ENCODE results near the gene ZHX3.
A peak's percentile ranks its signal among the peaks of the same experiment; 100 is the strongest.
"Not testable (repeated sequence)": the region's sequence is repeated elsewhere in the genome, so short reads cannot be mapped to it uniquely, and the experiment has no call there.

The ZHX3 gene

DNA sequence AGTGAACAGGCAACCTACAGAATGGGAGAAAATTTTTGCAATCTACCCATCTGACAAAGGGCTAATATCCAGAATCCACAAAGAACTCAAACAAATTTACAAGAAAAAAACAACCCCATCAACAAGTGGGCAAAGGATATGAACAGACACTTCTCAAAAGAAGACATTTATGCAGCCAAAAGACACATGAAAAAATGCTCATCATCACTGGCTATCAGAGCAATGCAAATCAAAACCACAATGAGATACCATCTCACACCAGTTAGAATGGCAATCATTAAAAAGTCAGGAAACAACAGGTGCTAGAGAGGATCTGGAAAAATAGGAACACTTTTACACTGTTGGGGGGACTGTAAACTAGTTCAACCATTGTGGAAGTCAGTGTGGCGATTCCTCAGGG is 80.7 kb downstream of the ZHX3 start:
- H3K27ac ChIP-seq (ENCODE audit: low read length); H3K27me3 ChIP-seq (ENCODE audit: control insufficient read depth in 1 of 2, insufficient read depth in 2 of 2, low read length in 2 of 2); H3K9me3 ChIP-seq (ENCODE audit: control insufficient read depth in 2 of 2, low read length in 2 of 2); H3K9ac ChIP-seq (ENCODE audit: low read length in 2 of 2); H3K4me3 ChIP-seq (ENCODE audit: low read length in 2 of 2); H3K36me3 ChIP-seq (ENCODE audit: control insufficient read depth in 2 of 2, insufficient read depth in 2 of 2, low read length in 2 of 2): not testable (repeated sequence)
- peaks cover 28% of the 10 kb centered on the region for H3K4me1 ChIP-seq (ENCODE audit: control insufficient read depth, insufficient read depth, low read length)

- Histone ChIP-seq H3K9ac (ENCODE audit: low read length in 2 of 2) (peak overlapping the region; percentile 27 to 37), H3K4me3 (ENCODE audit: low read length in 2 of 2) (peak overlapping the region in 1 of 2 donors; percentile 10), H3K27ac (ENCODE audit: low read length) (peak overlapping the region; percentile 58), H3K9me3 (ENCODE audit: control insufficient read depth in 2 of 2, low read length in 2 of 2) (no peaks in the 10 kb centered on the region), H3K27me3 (ENCODE audit: control insufficient read depth in 1 of 2, insufficient read depth in 2 of 2, low read length in 2 of 2) (no peaks in the 10 kb centered on the region), H3K36me3 (ENCODE audit: control insufficient read depth in 2 of 2, insufficient read depth in 2 of 2, low read length in 2 of 2) (no peaks in the 10 kb centered on the region), H3K4me1 (ENCODE audit: control insufficient read depth, insufficient read depth, low read length) (peaks cover 29% of the 10 kb centered on the region)
Observed at GRCh38 chr20:41234546-41234945, 83.0 kb downstream of the ZHX3 start.

- H3K4me1 ChIP-seq (ENCODE audit: control insufficient read depth, insufficient read depth, low read length), result peaks cover 29% of the 10 kb centered on the region
- H3K9me3 ChIP-seq (ENCODE audit: control insufficient read depth in 2 of 2, low read length in 2 of 2), result no peaks in the 10 kb centered on the region
- no peaks in the 10 kb centered on the region for H3K36me3 ChIP-seq (ENCODE audit: control insufficient read depth in 2 of 2, insufficient read depth in 2 of 2, low read length in 2 of 2)
- peak overlapping the region in 1 of 2 donors; percentile 27 for H3K9ac ChIP-seq (ENCODE audit: low read length in 2 of 2)
- no peaks in the 10 kb centered on the region for H3K27me3 ChIP-seq (ENCODE audit: control insufficient read depth in 1 of 2, insufficient read depth in 2 of 2, low read length in 2 of 2)
- peak overlapping the region; percentile 58 for H3K27ac ChIP-seq (ENCODE audit: low read length)
- H3K4me3 ChIP-seq (ENCODE audit: low read length in 2 of 2), result no peak overlapping the region
Observed at GRCh38 chr20:41234041-41234440, 83.5 kb downstream of the ZHX3 start.

DNA sequence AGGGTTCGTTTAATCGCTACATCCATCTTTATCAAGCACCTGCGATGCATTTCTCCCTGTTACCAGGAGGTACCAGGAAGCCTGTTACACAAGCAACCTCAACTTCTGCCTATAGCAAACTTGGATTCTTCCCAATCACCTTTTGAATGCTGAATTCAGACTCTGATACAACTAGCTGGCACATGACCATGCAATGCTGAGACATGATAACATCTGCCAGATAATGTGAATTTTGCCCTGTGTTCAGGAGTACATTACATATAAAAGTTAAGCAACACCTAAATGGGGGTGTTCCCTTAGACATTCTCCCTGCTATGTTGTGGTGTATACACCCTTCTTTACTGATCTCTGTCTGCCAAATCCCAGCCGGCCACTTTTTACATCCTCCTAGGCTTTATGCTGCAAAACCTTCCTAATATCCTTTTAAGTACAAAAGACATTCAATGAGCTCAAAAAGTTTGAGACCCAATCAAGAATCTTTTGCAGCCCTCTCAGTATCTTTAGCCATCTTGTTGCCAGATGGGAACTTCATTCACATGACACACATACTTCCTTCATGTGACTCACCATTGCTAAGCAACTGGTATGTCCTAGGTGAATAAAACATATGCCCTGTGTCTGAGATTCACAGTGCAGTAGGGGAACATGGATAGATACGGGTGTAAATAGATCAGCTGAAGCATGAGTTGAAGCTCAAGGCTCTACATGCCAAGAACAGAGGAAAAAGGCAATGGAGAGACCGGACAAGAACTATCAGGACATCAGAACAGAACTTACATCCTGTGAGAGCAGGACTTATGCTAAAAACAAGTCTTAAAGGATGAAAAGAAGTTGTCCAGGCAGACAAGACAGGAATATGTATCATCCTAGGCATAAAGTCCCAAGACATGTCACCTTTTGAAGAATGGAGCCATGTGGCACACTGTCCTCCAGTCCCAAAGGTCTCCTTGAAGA is 84.3 kb downstream of the ZHX3 start:
- Histone ChIP-seq H3K9me3 (ENCODE audit: control insufficient read depth in 2 of 2, low read length in 2 of 2) (no peaks in the 10 kb centered on the region), H3K9ac (ENCODE audit: low read length in 2 of 2) (no peak overlapping the region), H3K36me3 (ENCODE audit: control insufficient read depth in 2 of 2, insufficient read depth in 2 of 2, low read length in 2 of 2) (no peaks in the 10 kb centered on the region), H3K27ac (ENCODE audit: low read length) (peak overlapping the region; percentile 58), H3K4me3 (ENCODE audit: low read length in 2 of 2) (no peak overlapping the region), H3K27me3 (ENCODE audit: control insufficient read depth in 1 of 2, insufficient read depth in 2 of 2, low read length in 2 of 2) (no peaks in the 10 kb centered on the region), H3K4me1 (ENCODE audit: control insufficient read depth, insufficient read depth, low read length) (peaks cover 29% of the 10 kb centered on the region)

GRCh38 chr20:41231136-41231535 is 86.4 kb downstream of the ZHX3 start:
- H3K4me3 ChIP-seq (ENCODE audit: low read length in 2 of 2), result no peak overlapping the region
- no peaks in the 10 kb centered on the region for H3K27me3 ChIP-seq (ENCODE audit: control insufficient read depth in 1 of 2, insufficient read depth in 2 of 2, low read length in 2 of 2)
- H3K9me3 ChIP-seq (ENCODE audit: control insufficient read depth in 2 of 2, low read length in 2 of 2), result no peaks in the 10 kb centered on the region
- H3K27ac ChIP-seq (ENCODE audit: low read length), result no peak overlapping the region
- peaks cover 29% of the 10 kb centered on the region for H3K4me1 ChIP-seq (ENCODE audit: control insufficient read depth, insufficient read depth, low read length)
- H3K36me3 ChIP-seq (ENCODE audit: control insufficient read depth in 2 of 2, insufficient read depth in 2 of 2, low read length in 2 of 2), result no peaks in the 10 kb centered on the region
- H3K9ac ChIP-seq (ENCODE audit: low read length in 2 of 2), result no peak overlapping the region

- H3K36me3 ChIP-seq (ENCODE audit: control insufficient read depth in 2 of 2, insufficient read depth in 2 of 2, low read length in 2 of 2), result no peaks in the 10 kb centered on the region
- H3K27ac ChIP-seq (ENCODE audit: low read length), result no peak overlapping the region
- H3K9ac ChIP-seq (ENCODE audit: low read length in 2 of 2), result no peak overlapping the region
- peaks cover 29% of the 10 kb centered on the region for H3K4me1 ChIP-seq (ENCODE audit: control insufficient read depth, insufficient read depth, low read length)
- no peaks in the 10 kb centered on the region for H3K27me3 ChIP-seq (ENCODE audit: control insufficient read depth in 1 of 2, insufficient read depth in 2 of 2, low read length in 2 of 2)
- H3K4me3 ChIP-seq (ENCODE audit: low read length in 2 of 2), result no peak overlapping the region
- H3K9me3 ChIP-seq (ENCODE audit: control insufficient read depth in 2 of 2, low read length in 2 of 2), result no peaks in the 10 kb centered on the region
Observed at GRCh38 chr20:41230136-41230535, 87.4 kb downstream of the ZHX3 start.

GRCh38 chr20:41229259-41229658 is 88.3 kb downstream of the ZHX3 start:
- no peak overlapping the region for H3K27ac ChIP-seq (ENCODE audit: low read length)
- H3K4me1 ChIP-seq (ENCODE audit: control insufficient read depth, insufficient read depth, low read length), result peaks cover 22% of the 10 kb centered on the region
- no peaks in the 10 kb centered on the region for H3K27me3 ChIP-seq (ENCODE audit: control insufficient read depth in 1 of 2, insufficient read depth in 2 of 2, low read length in 2 of 2)
- H3K9me3 ChIP-seq (ENCODE audit: control insufficient read depth in 2 of 2, low read length in 2 of 2), result no peaks in the 10 kb centered on the region
- no peaks in the 10 kb centered on the region for H3K36me3 ChIP-seq (ENCODE audit: control insufficient read depth in 2 of 2, insufficient read depth in 2 of 2, low read length in 2 of 2)
- H3K4me3 ChIP-seq (ENCODE audit: low read length in 2 of 2), result no peak overlapping the region
- H3K9ac ChIP-seq (ENCODE audit: low read length in 2 of 2), result no peak overlapping the region

GRCh38 chr20:41228858-41229257 is 88.7 kb downstream of the ZHX3 start:
- Histone ChIP-seq H3K4me3 (ENCODE audit: low read length in 2 of 2) (no peak overlapping the region), H3K27ac (ENCODE audit: low read length) (no peak overlapping the region), H3K4me1 (ENCODE audit: control insufficient read depth, insufficient read depth, low read length) (peaks cover 18% of the 10 kb centered on the region), H3K9ac (ENCODE audit: low read length in 2 of 2) (no peak overlapping the region), H3K36me3 (ENCODE audit: control insufficient read depth in 2 of 2, insufficient read depth in 2 of 2, low read length in 2 of 2) (no peaks in the 10 kb centered on the region), H3K27me3 (ENCODE audit: control insufficient read depth in 1 of 2, insufficient read depth in 2 of 2, low read length in 2 of 2) (no peaks in the 10 kb centered on the region), H3K9me3 (ENCODE audit: control insufficient read depth in 2 of 2, low read length in 2 of 2) (no peaks in the 10 kb centered on the region)

DNA sequence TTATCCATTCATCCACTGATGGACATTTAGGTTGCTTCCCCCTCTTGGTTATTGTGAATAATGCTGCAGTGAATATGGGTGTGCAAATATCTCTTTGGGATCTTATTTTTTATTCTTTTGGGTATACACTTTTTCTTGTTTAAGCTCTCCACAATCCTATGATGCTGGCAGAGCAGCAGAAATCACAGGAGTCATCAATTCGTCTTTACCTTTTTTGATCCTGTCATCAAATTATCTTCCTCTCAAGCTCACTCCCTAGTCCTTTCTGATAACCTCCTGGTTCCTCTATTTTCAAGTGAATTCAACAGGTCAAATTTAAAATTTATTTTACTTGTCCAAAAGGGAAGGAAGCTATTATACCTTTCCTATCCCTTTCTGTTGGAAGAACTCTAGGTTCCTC is 91.1 kb downstream of the ZHX3 start:
- Histone ChIP-seq H3K27ac (ENCODE audit: low read length) (no peak overlapping the region), H3K9ac (ENCODE audit: low read length in 2 of 2) (no peak overlapping the region), H3K4me1 (ENCODE audit: control insufficient read depth, insufficient read depth, low read length) (peaks cover 15% of the 10 kb centered on the region), H3K4me3 (ENCODE audit: low read length in 2 of 2) (no peak overlapping the region), H3K9me3 (ENCODE audit: control insufficient read depth in 2 of 2, low read length in 2 of 2) (no peaks in the 10 kb centered on the region), H3K27me3 (ENCODE audit: control insufficient read depth in 1 of 2, insufficient read depth in 2 of 2, low read length in 2 of 2) (no peaks in the 10 kb centered on the region), H3K36me3 (ENCODE audit: control insufficient read depth in 2 of 2, insufficient read depth in 2 of 2, low read length in 2 of 2) (no peaks in the 10 kb centered on the region)

DNA sequence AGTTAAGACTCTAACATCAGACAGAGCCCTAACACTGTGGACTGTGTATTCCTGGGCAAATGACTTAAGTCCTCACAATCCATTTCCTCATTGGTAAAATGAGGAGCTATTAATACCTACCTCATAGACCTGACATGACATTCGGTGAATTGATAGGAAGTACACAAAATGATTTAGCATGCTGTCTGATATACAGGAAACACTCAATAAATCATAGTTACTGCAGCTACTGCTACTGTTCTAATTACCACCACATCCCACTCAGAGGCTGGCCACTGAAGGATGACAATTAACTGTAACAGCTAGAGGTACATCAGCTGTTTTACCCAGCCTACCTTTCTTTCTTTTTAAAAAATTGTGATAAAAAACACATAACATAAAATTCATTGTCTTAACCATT is 92.4 kb downstream of the ZHX3 start:
- H3K9ac ChIP-seq (ENCODE audit: low read length in 2 of 2), result no peak overlapping the region
- no peaks in the 10 kb centered on the region for H3K9me3 ChIP-seq (ENCODE audit: control insufficient read depth in 2 of 2, low read length in 2 of 2)
- H3K4me3 ChIP-seq (ENCODE audit: low read length in 2 of 2), result no peak overlapping the region
- no peaks in the 10 kb centered on the region for H3K36me3 ChIP-seq (ENCODE audit: control insufficient read depth in 2 of 2, insufficient read depth in 2 of 2, low read length in 2 of 2)
- peaks cover 16% of the 10 kb centered on the region for H3K4me1 ChIP-seq (ENCODE audit: control insufficient read depth, insufficient read depth, low read length)
- no peak overlapping the region for H3K27ac ChIP-seq (ENCODE audit: low read length)
- H3K27me3 ChIP-seq (ENCODE audit: control insufficient read depth in 1 of 2, insufficient read depth in 2 of 2, low read length in 2 of 2), result no peaks in the 10 kb centered on the region

DNA sequence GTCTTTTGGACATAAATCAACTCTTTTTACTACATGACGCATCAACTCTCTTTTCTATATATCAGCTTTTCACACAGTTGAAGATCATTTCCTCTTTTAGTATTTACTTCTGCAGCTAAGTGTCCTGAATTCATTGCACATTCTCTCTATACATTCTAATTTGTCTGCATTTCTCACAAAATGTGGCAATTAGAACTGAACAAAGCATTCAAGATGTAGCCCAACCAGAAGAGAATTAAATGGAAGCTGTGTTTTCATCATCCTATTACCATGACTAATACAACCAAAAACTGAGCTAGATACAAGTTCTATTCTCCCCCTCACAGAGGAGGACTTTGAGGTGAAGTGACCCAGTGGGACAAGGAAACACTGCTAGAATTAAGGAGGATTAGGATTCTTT is 93.2 kb downstream of the ZHX3 start:
- Histone ChIP-seq H3K27ac (ENCODE audit: low read length) (no peak overlapping the region), H3K4me3 (ENCODE audit: low read length in 2 of 2) (no peak overlapping the region), H3K36me3 (ENCODE audit: control insufficient read depth in 2 of 2, insufficient read depth in 2 of 2, low read length in 2 of 2) (no peaks in the 10 kb centered on the region), H3K9ac (ENCODE audit: low read length in 2 of 2) (no peak overlapping the region), H3K4me1 (ENCODE audit: control insufficient read depth, insufficient read depth, low read length) (peaks cover 16% of the 10 kb centered on the region), H3K9me3 (ENCODE audit: control insufficient read depth in 2 of 2, low read length in 2 of 2) (no peaks in the 10 kb centered on the region), H3K27me3 (ENCODE audit: control insufficient read depth in 1 of 2, insufficient read depth in 2 of 2, low read length in 2 of 2) (no peaks in the 10 kb centered on the region)
